A375 (cell line): Measurements from ENCODE around the gene RPRM. TPM values are rescaled to one million over a fixed set of nuclear protein-coding genes. Genes with fewer than 3 reads are reported as not detected.

Source experiments
- small RNA-seq: library from RNA; depleted of rRNA; stranded (forward); fragments of <200 nt; gene quantifications from one replicate; pipeline ENCODE3, GENCODE V24; 2014
- total RNA-seq: library from RNA; depleted of rRNA; stranded (reverse); fragments of >200 nt; shearing (Covaris generic); gene quantifications from 2 replicates; pipeline ENCODE4 v1.2.3, GENCODE V29; 2014; rRNA removed

Gene RPRM
- total RNA-seq: 0.75 and 1.8 TPM in 2 replicates

GRCh38 chr2:153478289-153479261 lies at the start of gene RPRM:
Gene RPRM, minus strand, starts transcription at chr2:153478762. Its CDS starts 197 bp downstream, at chr2:153478565.

Small RNAs within 50 kb of the gene (small RNA-seq; reads per million reads assigned to genes)
- not detected for gene RF00275
